IMR-90 (cell line): ENCODE measurements around the gene LRP1B. TPM values are rescaled to one million over a fixed set of nuclear protein-coding genes. Genes with fewer than 3 reads are reported as not detected.

ENCODE experiments used
- ATAC-seq: fragments of 200-7000 bp; cut with Tn5 transposase; 2 replicates; pipeline ENCODE4 v1.9.1; 2020; ENCODE audit warnings: low read depth, mild to moderate bottlenecking, moderate library complexity
- BruUV-seq: library from RNA; stranded (reverse); fragments of 400-500 nt; replicated peaks from 2 replicates; lab custom pipeline; 2021; lab: Mats Ljungman, UMichigan
- CTCF ChIA-PET: fragments of 300-600 bp; formaldehyde crosslinking; extraction: SDS; loops from one replicate; lab custom pipeline; 2021; ENCODE audit warnings: antibody characterized with exemption; lab: Yijun Ruan, JAX
- POLR2A ChIA-PET: fragments of 300-600 bp; sonication (Branson Sonifier 250); formaldehyde crosslinking; loops from one replicate; lab custom pipeline; 2022; ENCODE audit warnings: antibody characterized with exemption; ENCODE audit not compliant: unreplicated experiment; lab: Charles Lee
- DNase-seq: peaks from one replicate; pipeline ENCODE4 v3.0.0; 2013
- H2AFZ ChIP-seq: replicated peaks from 2 replicates; pipeline ENCODE3; 2013; ENCODE audit warnings: low read length, mild to moderate bottlenecking; ENCODE audit not compliant: poor library complexity
- H2AK5ac ChIP-seq: 2 replicates; pipeline ENCODE4 v1.6.1; 2013; ENCODE audit warnings: low read depth, low read length, inconsistent platforms
- H2AK9ac ChIP-seq: replicated peaks from 2 replicates; pipeline ENCODE3; 2013; ENCODE audit warnings: mild to moderate bottlenecking, low read depth, low read length, moderate library complexity; ENCODE audit not compliant: poor library complexity
- H2BK120ac ChIP-seq: 2 replicates; pipeline ENCODE4 v1.6.1; 2013; ENCODE audit warnings: low read depth, low read length, inconsistent platforms
- H2BK15ac ChIP-seq: 3 replicates; pipeline ENCODE4 v1.6.1; 2013; ENCODE audit warnings: low read depth, low read length, inconsistent platforms
- H2BK20ac ChIP-seq: 2 replicates; pipeline ENCODE4 v1.6.1; 2013; ENCODE audit warnings: low read depth, mild to moderate bottlenecking, inconsistent platforms, low read length, moderate library complexity
- H2BK5ac ChIP-seq: 2 replicates; pipeline ENCODE4 v1.6.1; 2013; ENCODE audit warnings: mild to moderate bottlenecking, low read depth, low read length, inconsistent platforms; ENCODE audit not compliant: poor library complexity, severe bottlenecking
- H3K14ac ChIP-seq: replicated peaks from 2 replicates; pipeline ENCODE4 v1.6.1; 2013; ENCODE audit warnings: low read depth, low read length, inconsistent platforms
- H3K18ac ChIP-seq: 2 replicates; pipeline ENCODE4 v1.6.1; 2013; ENCODE audit warnings: low read depth, low read length, control low read depth
- H3K23ac ChIP-seq: 2 replicates; pipeline ENCODE4 v1.6.1; 2013; ENCODE audit warnings: low read depth, low read length, inconsistent platforms
- H3K27ac ChIP-seq: 2 replicates; pipeline ENCODE4 v1.5.1; 2013; ENCODE audit warnings: mild to moderate bottlenecking, control low read depth, low read length; ENCODE audit not compliant: insufficient read depth
- H3K27me3 ChIP-seq: 2 replicates; pipeline ENCODE4 v1.6.1; 2013; ENCODE audit warnings: low read length; ENCODE audit not compliant: control insufficient read depth, insufficient read depth
- H3K36me3 ChIP-seq: 2 replicates; pipeline ENCODE4 v1.6.1; 2013; ENCODE audit warnings: low read length, mixed read lengths; ENCODE audit not compliant: control insufficient read depth, insufficient read depth
- H3K4ac ChIP-seq: 2 replicates; pipeline ENCODE4 v1.6.1; 2013; ENCODE audit warnings: low read depth, low read length, inconsistent platforms
- H3K4me1 ChIP-seq: 2 replicates; pipeline ENCODE4 v1.6.1; 2013; ENCODE audit warnings: low read length, mixed read lengths; ENCODE audit not compliant: control insufficient read depth, insufficient read depth
- H3K4me2 ChIP-seq: 2 replicates; pipeline ENCODE4 v1.6.1; 2013; ENCODE audit warnings: low read depth, mild to moderate bottlenecking, control low read depth, low read length, moderate library complexity
- H3K4me3 ChIP-seq: 2 replicates; pipeline ENCODE4 v1.5.1; 2013; ENCODE audit warnings: low read depth, mild to moderate bottlenecking, control low read depth, low read length, moderate library complexity; ENCODE audit not compliant: insufficient read depth
- H3K56ac ChIP-seq: 2 replicates; pipeline ENCODE4 v1.6.1; 2013; ENCODE audit warnings: low read length, inconsistent platforms; ENCODE audit not compliant: insufficient read depth; ENCODE audit errors: extremely low read depth
- H3K79me1 ChIP-seq, 2 experiments: 2 replicates each; pipeline ENCODE4 v1.6.1; 2013; ENCODE audit warnings: low read length in 2 of 2, inconsistent platforms in 1 of 2, low read depth in 1 of 2
- H3K9ac ChIP-seq: 2 replicates; pipeline ENCODE4 v1.6.1; 2013; ENCODE audit warnings: low read depth, low read length, control low read depth
- H3K9me1 ChIP-seq: 2 replicates; pipeline ENCODE4 v1.6.1; 2013; ENCODE audit warnings: low read length, inconsistent platforms; ENCODE audit not compliant: insufficient read depth
- H3K9me3 ChIP-seq: 2 replicates; pipeline ENCODE4 v1.6.1; 2013; ENCODE audit warnings: low read length; ENCODE audit not compliant: control insufficient read depth, insufficient read depth
- H4K20me1 ChIP-seq: 2 replicates; pipeline ENCODE4 v1.6.1; 2013; ENCODE audit warnings: low read length, inconsistent platforms; ENCODE audit not compliant: insufficient read depth
- H4K5ac ChIP-seq: 2 replicates; pipeline ENCODE4 v1.6.1; 2013; ENCODE audit warnings: mild to moderate bottlenecking, low read depth, low read length, control low read depth
- H4K8ac ChIP-seq, 2 experiments: 2 replicates each; pipeline ENCODE4 v1.6.1; 2013; ENCODE audit warnings: low read depth in 2 of 2, low read length in 2 of 2, control low read depth in 1 of 2, inconsistent platforms in 1 of 2
- H4K91ac ChIP-seq: 2 replicates; pipeline ENCODE4 v1.6.1; 2013; ENCODE audit warnings: low read depth, low read length, inconsistent platforms; ENCODE audit not compliant: insufficient read depth
- MAFK ChIP-seq: IDR thresholded peaks from 2 replicates; pipeline ENCODE4 v1.6.1; 2012; ENCODE audit warnings: low read depth, low read length, improper control_type of control experiment
- NFE2L2 ChIP-seq: fragments of 150-350 bp; IDR thresholded peaks from 2 replicates; pipeline ENCODE4 v1.6.1; 2016; ENCODE audit warnings: low read depth, mild to moderate bottlenecking, low read length
- RFX5 ChIP-seq: IDR thresholded peaks from 2 replicates; pipeline ENCODE4 v1.8.0; 2012; ENCODE audit warnings: low read depth, mild to moderate bottlenecking, low read length, moderate library complexity
- WGBS, 2 experiments: methylation state at CpG; one replicate each; pipeline versions ENCODE4 v1.1.5 to v1.1.7; 2013; ENCODE audit warnings: missing lambda C conversion rate in 2 of 2; ENCODE audit not compliant: insufficient read length in 1 of 2; ENCODE audit errors: extremely low coverage in 2 of 2; 5-methylcytosine and 5-hydroxymethylcytosine counted together
- dilution Hi-C: fragments of 300-500 bp; cut with HindIII; formaldehyde crosslinking; loops from one replicate; pipeline ENCODE4 v1.14.3; 2018; ENCODE audit warnings: low sequenced_read_pairs; ENCODE audit not compliant: unreplicated experiment
- in situ Hi-C: fragments of 300-500 bp; cut with MboI; formaldehyde crosslinking; loops from 3 replicates; pipeline ENCODE4 v1.14.3; 2019; ENCODE audit warnings: low sequenced_read_pairs, inconsistent platforms, mixed read lengths
- intact Hi-C: fragments of 100-400 bp; cut with micrococcal nuclease; formaldehyde crosslinking; loops from 2 replicates; pipeline ENCODE4 v1.10.0; 2022
- polyA plus RNA-seq, 3 experiments: library from polyadenylated mRNA; depleted of rRNA; stranded (reverse); fragments of >200 nt; gene quantifications; 2 replicates each; pipeline ENCODE4 v1.2.3, GENCODE V29; 2012; ENCODE audit warnings: low replicate concordance in 1 of 3
- total RNA-seq: library from RNA; depleted of rRNA; stranded (reverse); fragments of >200 nt; gene quantifications from 2 replicates; pipeline ENCODE4 v1.2.3, GENCODE V29; 2012
- TF ChIP-seq, protein P1 (sequence below): fragments of 150-350 bp; IDR thresholded peaks from 2 replicates; pipeline ENCODE4 v1.6.1; 2017; ENCODE audit warnings: mild to moderate bottlenecking, antibody characterized with exemption, low read length, low read depth

The LRP1B gene
- total and polyA plus RNA-seq, 2 of the 4 experiments (the other 2 are of a cell fraction): under 0.01 to 0.02 TPM

DNA sequence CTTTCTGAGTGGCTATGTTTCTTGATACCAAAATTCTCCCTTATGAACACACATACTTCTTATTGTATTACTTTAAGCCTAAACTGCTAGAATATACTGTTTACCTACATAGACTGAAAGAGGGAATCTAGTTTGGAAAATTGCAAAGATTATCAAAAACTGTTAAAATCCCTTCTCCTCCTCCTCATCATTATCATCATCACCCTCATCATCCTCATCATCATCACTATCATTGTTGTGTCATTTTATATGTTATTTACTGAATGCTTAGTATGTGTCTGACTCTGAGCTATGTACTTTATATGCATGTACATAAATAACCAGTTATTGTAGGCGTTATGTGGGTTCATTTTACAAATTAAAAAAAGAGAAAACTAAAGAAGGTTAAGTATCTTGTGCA lies 19.6 kb upstream of the LRP1B start:
- Histone ChIP-seq H3K9me3 (no peaks in the 10 kb centered on the region), H3K27ac (no peak overlapping the region), H3K4me1 (no peaks in the 10 kb centered on the region), H3K18ac (no peak overlapping the region), H3K56ac (no peak overlapping the region), H3K4me3 (no peak overlapping the region), H2BK5ac (no peak overlapping the region), H3K36me3 (no peaks in the 10 kb centered on the region), H3K23ac (no peak overlapping the region), H3K79me1 (no peaks in the 10 kb centered on the region), H4K5ac (no peak overlapping the region), H2BK15ac (no peak overlapping the region), H3K9me1 (no peaks in the 10 kb centered on the region), H3K9ac (no peak overlapping the region), H3K4ac (no peak overlapping the region), H4K8ac (no peak overlapping the region), H4K91ac (no peak overlapping the region), H3K27me3 (no peaks in the 10 kb centered on the region), H2AK5ac (no peak overlapping the region), H2AFZ (no peak overlapping the region), H4K20me1 (no peaks in the 10 kb centered on the region), H2BK120ac (no peak overlapping the region), H2BK20ac (no peak overlapping the region), H3K14ac (no peak overlapping the region), H2AK9ac (no peak overlapping the region), H3K4me2 (no peak overlapping the region)
- dilution Hi-C loops: no loop called here
- POLR2A ChIA-PET: no interaction called here
- in situ Hi-C loops: no loop called here
- CTCF ChIA-PET: no interaction called here
- WGBS, 2 experiments: no CpG with 5 or more reads among the region's 1 CpG
- TF ChIP-seq MAFK (no peak), NFE2L2 (no peak), RFX5 (no peak)
- TF ChIP-seq, protein P1, sequence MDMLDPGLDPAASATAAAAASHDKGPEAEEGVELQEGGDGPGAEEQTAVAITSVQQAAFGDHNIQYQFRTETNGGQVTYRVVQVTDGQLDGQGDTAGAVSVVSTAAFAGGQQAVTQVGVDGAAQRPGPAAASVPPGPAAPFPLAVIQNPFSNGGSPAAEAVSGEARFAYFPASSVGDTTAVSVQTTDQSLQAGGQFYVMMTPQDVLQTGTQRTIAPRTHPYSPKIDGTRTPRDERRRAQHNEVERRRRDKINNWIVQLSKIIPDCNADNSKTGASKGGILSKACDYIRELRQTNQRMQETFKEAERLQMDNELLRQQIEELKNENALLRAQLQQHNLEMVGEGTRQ: no peak
- BruUV-seq: no TSS peak
- ATAC-seq (no peak), DNase-seq (no peak)
- intact Hi-C loops: no loop called here
